HG03520 (cell line): Measurements from ENCODE around the gene CLDN15.
"Not testable (repeated sequence)": the region's sequence is repeated elsewhere in the genome, so short reads cannot be mapped to it uniquely, and the experiment has no call there.

Experiments used
- ATAC-seq: cut with Tn5 transposase; IDR thresholded peaks from one replicate; pipeline ENCODE4 v1.9.1; 2021; ENCODE audit warnings: mild to moderate bottlenecking, moderate library complexity; ENCODE audit not compliant: unreplicated experiment

The CLDN15 gene

GRCh38 chr7:101200862-101201599 lies 36.6 kb downstream of the CLDN15 start, which contains the start of gene MOGAT3:
Gene MOGAT3 (minus strand): TSS chr7:101201036. CDS start chr7:101200854, 182 bp downstream.
- ATAC-seq, result no peak

GRCh38 chr7:101200504-101200861 lies 37.1 kb downstream of the CLDN15 start:
- ATAC-seq, result no peak

DNA sequence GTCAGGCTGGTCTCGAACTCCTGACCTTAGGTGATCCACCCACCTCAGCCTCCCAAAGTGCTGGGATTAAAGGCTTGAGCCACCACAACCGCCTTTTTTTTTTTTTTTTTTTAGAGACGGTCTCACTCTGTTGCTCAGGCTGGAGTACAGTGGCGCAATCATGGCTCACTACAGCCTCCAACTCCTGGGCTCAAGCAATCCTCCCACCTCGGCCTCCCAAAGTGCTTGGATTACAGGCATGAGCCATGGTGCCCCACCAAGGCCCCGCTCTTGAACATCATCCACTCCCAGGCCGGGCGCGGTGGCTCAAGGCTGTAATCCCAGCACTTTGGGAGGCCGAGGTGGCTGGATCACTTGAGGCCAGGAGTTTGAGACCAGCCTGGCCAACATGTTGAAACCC lies 38.1 kb downstream of the CLDN15 start:
- ATAC-seq, result not testable (repeated sequence)

- no peak for ATAC-seq
Observed at GRCh38 chr7:101198476-101198875, 39.1 kb downstream of the CLDN15 start.

GRCh38 chr7:101197991-101198390 lies 39.6 kb downstream of the CLDN15 start:
- no peak for ATAC-seq

GRCh38 chr7:101195884-101196283 lies 41.7 kb downstream of the CLDN15 start:
- no peak for ATAC-seq

DNA sequence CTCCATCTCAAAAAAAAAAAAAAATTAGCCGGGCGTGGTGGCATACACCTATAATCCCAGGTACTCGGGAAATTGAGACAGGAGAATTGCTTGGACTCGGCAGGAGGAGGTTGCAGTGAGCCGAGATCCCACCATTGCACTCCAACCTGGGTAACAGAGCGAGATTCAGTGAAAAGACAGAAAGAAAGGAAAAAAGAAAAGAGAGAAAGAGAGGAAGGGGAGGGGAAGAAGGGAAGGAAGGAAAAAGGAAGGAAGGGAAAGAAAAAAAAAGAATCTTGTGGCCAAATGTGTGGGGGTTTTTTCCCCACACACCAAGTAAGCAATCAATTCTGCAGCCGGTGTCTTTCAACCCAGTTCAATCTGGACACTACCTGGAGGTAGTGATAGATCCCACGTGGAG lies 48.5 kb downstream of the CLDN15 start:
- no peak for ATAC-seq

- ATAC-seq, result no peak
Observed at GRCh38 chr7:101186844-101187428, 50.7 kb downstream of the CLDN15 start.

GRCh38 chr7:101186194-101186593 lies 51.4 kb downstream of the CLDN15 start:
- ATAC-seq, result no peak

DNA sequence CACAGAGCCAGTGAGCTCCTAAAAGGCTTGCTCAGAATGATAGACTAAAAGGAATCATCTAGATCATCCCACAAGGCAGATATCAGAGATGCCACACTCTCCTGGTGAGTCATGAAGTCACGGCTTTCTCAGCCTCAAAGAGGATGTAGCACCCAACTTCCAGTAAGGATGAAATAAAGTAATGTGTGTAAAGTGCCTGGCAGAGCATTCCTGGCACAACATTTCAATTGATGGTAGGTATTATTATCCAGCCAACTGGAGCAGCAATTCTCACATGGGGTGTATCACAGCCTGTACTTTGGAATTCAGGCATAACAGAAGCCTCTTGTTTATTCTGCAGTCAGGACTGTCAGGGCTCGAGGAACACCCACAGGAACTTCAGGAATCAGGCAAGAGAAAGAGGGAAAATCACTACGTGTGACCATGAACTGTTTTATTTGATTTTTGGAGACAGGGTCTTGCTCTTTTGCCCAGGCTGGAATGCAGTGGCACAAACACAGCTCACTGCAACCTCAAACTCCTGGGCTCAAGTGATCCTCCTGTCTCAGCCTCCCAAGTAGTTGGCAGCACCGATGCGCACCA lies 52.3 kb downstream of the CLDN15 start:
- ATAC-seq, result no peak
